IPS DF 19.7 (cell line): ENCODE results near the gene RIPK3.
"Not testable (repeated sequence)": the region's sequence is repeated elsewhere in the genome, so short reads cannot be mapped to it uniquely, and the experiment has no call there.

Source experiments
- DNase-seq: peaks from one replicate; pipeline ENCODE4 v3.0.0-alpha.2; 2013; ENCODE audit warnings: low read depth, low spot score

RIPK3 gene

GRCh38 chr14:24347134-24347533 lies 7.3 kb upstream of the RIPK3 start:
- DNase-seq, result no peak

- no peak for DNase-seq
Measured at GRCh38 chr14:24343795-24344660, 4.2 kb upstream of the RIPK3 start.

- no peak for DNase-seq
Measured at GRCh38 chr14:24342889-24343288, 3.1 kb upstream of the RIPK3 start.

- no peak for DNase-seq
Measured at GRCh38 chr14:24340606-24341005, 815 bp upstream of the RIPK3 start.

- no peak for DNase-seq
Measured at GRCh38 chr14:24338843-24339242, 948 bp downstream of the RIPK3 start.

GRCh38 chr14:24337824-24338175 lies 2.0 kb downstream of the RIPK3 start:
- DNase-seq, result no peak

- no peak for DNase-seq
Measured at GRCh38 chr14:24337144-24337823, 2.5 kb downstream of the RIPK3 start.

- DNase-seq, result no peak
Measured at GRCh38 chr14:24335461-24336171, 4.2 kb downstream of the RIPK3 start.

- DNase-seq, result no peak
Measured at GRCh38 chr14:24334431-24335291, 5.1 kb downstream of the RIPK3 start, which contains the start of gene ADCY4. ADCY4 (minus strand) TSS chr14:24335071; CDS start chr14:24334652, 419 bp downstream.

- no peak for DNase-seq
Measured at GRCh38 chr14:24332268-24332993, 7.4 kb downstream of the RIPK3 start.

GRCh38 chr14:24331731-24332267 lies 8.0 kb downstream of the RIPK3 start:
- DNase-seq, result no peak

GRCh38 chr14:24330973-24331674 lies 8.7 kb downstream of the RIPK3 start:
- DNase-seq, result no peak

- DNase-seq, result no peak
Measured at GRCh38 chr14:24329736-24330135, 10.1 kb downstream of the RIPK3 start.

GRCh38 chr14:24329073-24329663 lies 10.6 kb downstream of the RIPK3 start:
- DNase-seq, result no peak

GRCh38 chr14:24327914-24328313 lies 11.9 kb downstream of the RIPK3 start:
- DNase-seq, result not testable (repeated sequence)

GRCh38 chr14:24327303-24327702 lies 12.5 kb downstream of the RIPK3 start:
- no peak for DNase-seq

- DNase-seq, result no peak
Measured at GRCh38 chr14:24325963-24326362, 13.8 kb downstream of the RIPK3 start.

GRCh38 chr14:24325041-24325530 lies 14.7 kb downstream of the RIPK3 start:
- no peak for DNase-seq

- DNase-seq, result no peak
Measured at GRCh38 chr14:24324024-24324423, 15.8 kb downstream of the RIPK3 start.
